ENCODE measurements around the gene EFNA4. TPM values are rescaled to one million over a fixed set of nuclear protein-coding genes. Genes with fewer than 3 reads are reported as not detected.

Gene EFNA4
- total RNA-seq, 1 experiment from 2014 or later = 22.7 TPM

GRCh38 chr1:155039308-155039669, 24.3 kb upstream of the EFNA4 start:
- H3K9me3 Mint-ChIP-seq = no peaks in the 10 kb centered on the region
- H3K36me3 Mint-ChIP-seq = no peaks in the 10 kb centered on the region
- ChIA-PET CTCF (interaction anchor here (1.5 to 5.5 kb wide), 4 partner anchors 12 to 46 kb away, joined by 6 to 27 read pairs (median 15); partner anchors contain the start of gene ADAM15), POLR2A (no interaction called here)
- TF ChIP-seq ATF6 (CRISPR knock-in tag; IDR thresholded peaks at IDR 0.05) (no peak), ZBTB21 (CRISPR knock-in tag; IDR thresholded peaks at IDR 0.05; ENCODE audit: borderline replicate concordance) (no peak), FOXP4 (CRISPR knock-in tag; IDR thresholded peaks at IDR 0.05) (no peak), HMGA2 (CRISPR knock-in tag; IDR thresholded peaks at IDR 0.05) (no peak), OVOL2 (CRISPR knock-in tag; IDR thresholded peaks at IDR 0.05; ENCODE audit: borderline replicate concordance) (no peak), NR1H2 (CRISPR knock-in tag; IDR thresholded peaks at IDR 0.05) (no peak), TEAD4 (CRISPR knock-in tag; IDR thresholded peaks at IDR 0.05) (no peak), FOXJ3 (CRISPR knock-in tag; IDR thresholded peaks at IDR 0.05; ENCODE audit: borderline replicate concordance) (no peak), NR2C2 (CRISPR knock-in tag; IDR thresholded peaks at IDR 0.05) (no peak), ZNF232 (CRISPR knock-in tag; IDR thresholded peaks at IDR 0.05) (no peak), PRRX2 (CRISPR knock-in tag; IDR thresholded peaks at IDR 0.05) (no peak), CREM (CRISPR knock-in tag; IDR thresholded peaks at IDR 0.05) (no peak)
- TF ChIP-seq, protein P1, sequence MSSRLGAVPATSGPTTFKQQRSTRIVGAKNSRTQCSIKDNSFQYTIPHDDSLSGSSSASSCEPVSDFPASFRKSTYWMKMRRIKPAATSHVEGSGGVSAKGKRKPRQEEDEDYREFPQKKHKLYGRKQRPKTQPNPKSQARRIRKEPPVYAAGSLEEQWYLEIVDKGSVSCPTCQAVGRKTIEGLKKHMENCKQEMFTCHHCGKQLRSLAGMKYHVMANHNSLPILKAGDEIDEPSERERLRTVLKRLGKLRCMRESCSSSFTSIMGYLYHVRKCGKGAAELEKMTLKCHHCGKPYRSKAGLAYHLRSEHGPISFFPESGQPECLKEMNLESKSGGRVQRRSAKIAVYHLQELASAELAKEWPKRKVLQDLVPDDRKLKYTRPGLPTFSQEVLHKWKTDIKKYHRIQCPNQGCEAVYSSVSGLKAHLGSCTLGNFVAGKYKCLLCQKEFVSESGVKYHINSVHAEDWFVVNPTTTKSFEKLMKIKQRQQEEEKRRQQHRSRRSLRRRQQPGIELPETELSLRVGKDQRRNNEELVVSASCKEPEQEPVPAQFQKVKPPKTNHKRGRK (CRISPR knock-in tag; IDR thresholded peaks at IDR 0.05; ENCODE audit: borderline replicate concordance) = no peak
- TF ChIP-seq, protein P2, sequence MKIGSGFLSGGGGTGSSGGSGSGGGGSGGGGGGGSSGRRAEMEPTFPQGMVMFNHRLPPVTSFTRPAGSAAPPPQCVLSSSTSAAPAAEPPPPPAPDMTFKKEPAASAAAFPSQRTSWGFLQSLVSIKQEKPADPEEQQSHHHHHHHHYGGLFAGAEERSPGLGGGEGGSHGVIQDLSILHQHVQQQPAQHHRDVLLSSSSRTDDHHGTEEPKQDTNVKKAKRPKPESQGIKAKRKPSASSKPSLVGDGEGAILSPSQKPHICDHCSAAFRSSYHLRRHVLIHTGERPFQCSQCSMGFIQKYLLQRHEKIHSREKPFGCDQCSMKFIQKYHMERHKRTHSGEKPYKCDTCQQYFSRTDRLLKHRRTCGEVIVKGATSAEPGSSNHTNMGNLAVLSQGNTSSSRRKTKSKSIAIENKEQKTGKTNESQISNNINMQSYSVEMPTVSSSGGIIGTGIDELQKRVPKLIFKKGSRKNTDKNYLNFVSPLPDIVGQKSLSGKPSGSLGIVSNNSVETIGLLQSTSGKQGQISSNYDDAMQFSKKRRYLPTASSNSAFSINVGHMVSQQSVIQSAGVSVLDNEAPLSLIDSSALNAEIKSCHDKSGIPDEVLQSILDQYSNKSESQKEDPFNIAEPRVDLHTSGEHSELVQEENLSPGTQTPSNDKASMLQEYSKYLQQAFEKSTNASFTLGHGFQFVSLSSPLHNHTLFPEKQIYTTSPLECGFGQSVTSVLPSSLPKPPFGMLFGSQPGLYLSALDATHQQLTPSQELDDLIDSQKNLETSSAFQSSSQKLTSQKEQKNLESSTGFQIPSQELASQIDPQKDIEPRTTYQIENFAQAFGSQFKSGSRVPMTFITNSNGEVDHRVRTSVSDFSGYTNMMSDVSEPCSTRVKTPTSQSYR (CRISPR knock-in tag; IDR thresholded peaks at IDR 0.05) = no peak
- TF ChIP-seq, protein P3, sequence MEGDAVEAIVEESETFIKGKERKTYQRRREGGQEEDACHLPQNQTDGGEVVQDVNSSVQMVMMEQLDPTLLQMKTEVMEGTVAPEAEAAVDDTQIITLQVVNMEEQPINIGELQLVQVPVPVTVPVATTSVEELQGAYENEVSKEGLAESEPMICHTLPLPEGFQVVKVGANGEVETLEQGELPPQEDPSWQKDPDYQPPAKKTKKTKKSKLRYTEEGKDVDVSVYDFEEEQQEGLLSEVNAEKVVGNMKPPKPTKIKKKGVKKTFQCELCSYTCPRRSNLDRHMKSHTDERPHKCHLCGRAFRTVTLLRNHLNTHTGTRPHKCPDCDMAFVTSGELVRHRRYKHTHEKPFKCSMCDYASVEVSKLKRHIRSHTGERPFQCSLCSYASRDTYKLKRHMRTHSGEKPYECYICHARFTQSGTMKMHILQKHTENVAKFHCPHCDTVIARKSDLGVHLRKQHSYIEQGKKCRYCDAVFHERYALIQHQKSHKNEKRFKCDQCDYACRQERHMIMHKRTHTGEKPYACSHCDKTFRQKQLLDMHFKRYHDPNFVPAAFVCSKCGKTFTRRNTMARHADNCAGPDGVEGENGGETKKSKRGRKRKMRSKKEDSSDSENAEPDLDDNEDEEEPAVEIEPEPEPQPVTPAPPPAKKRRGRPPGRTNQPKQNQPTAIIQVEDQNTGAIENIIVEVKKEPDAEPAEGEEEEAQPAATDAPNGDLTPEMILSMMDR (IDR thresholded peaks at IDR 0.05) = no peak
- no peak overlapping the region for H3K27ac Mint-ChIP-seq
- peaks cover 10% of the 10 kb centered on the region for H3K27me3 Mint-ChIP-seq (ENCODE audit: low read depth)
- H3K4me1 Mint-ChIP-seq = peaks cover 2% of the 10 kb centered on the region
- ATAC-seq (no peak), DNase-seq (ENCODE audit: low spot score) (no peak)
- no peak overlapping the region for H3K4me3 Mint-ChIP-seq

Data from WTC11 (cell line).